Adrenal gland (tissue), 5 donors: ENCODE data around the gene ZC2HC1B.

Source experiments
- POLR2A ChIP-seq, 2 donors: fragments of 450-650 bp; IDR thresholded peaks; one replicate each; pipeline ENCODE4 v1.6.1; 2017; ENCODE audit warnings: antibody characterized with exemption in 2 of 2, mild to moderate bottlenecking in 2 of 2, moderate library complexity in 1 of 2
- TF ChIP-seq, protein P1 (sequence below), 6 experiments: fragments of 450-650 bp in 4 of 6; fragments of 200-600 bp in 2 of 6; sonication (generic) in 1 of 6; IDR thresholded peaks; 1 replicate in 5 of 6; 2 replicates in 1 of 6; pipeline versions ENCODE4 v1.5.1 to v1.8.0; 2016 to 2021; ENCODE audit warnings: antibody characterized with exemption in 6 of 6, mild to moderate bottlenecking in 2 of 6, moderate library complexity in 1 of 6
- donor health status: DM: no; HTN: no; CAD: no.

DNA sequence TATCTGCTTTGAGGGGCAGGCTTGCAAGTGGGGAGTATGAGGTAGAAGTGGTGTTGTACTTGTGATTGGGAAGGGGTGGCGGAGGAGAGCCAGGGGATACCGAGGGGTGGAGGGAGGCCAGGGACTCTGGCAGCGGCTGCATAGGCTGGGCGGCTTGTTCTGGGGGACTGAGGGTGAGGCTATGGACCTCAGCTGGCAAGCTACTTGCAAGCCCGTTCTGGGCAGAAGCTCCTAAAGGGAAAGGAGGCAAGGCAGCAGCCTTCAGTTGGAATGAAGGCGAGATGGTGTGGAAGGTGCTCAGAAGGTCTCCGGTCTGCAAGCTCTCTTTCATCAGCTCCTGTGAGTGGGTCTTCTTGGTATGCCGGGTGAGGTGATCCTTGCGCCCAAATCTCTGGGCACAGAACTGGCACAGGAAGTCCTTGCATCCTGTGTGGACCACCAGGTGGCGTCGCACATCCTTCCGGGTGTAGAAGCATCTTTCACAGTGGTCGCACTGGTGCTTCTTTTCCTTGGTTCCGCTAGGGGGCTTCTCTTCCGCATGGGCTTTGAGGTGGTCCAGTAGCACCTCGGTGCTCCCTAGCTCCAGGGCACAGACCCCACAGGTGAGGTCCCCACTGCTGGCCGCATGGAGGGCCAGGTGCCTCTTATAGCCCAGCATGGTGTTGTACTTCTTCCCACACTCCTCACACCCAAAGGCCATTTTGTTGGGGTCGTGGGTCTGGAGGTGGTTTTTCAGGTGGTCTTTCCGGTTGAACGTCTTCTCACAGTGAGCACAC is 77.8 kb downstream of the ZC2HC1B start:
- TF ChIP-seq, protein P1, sequence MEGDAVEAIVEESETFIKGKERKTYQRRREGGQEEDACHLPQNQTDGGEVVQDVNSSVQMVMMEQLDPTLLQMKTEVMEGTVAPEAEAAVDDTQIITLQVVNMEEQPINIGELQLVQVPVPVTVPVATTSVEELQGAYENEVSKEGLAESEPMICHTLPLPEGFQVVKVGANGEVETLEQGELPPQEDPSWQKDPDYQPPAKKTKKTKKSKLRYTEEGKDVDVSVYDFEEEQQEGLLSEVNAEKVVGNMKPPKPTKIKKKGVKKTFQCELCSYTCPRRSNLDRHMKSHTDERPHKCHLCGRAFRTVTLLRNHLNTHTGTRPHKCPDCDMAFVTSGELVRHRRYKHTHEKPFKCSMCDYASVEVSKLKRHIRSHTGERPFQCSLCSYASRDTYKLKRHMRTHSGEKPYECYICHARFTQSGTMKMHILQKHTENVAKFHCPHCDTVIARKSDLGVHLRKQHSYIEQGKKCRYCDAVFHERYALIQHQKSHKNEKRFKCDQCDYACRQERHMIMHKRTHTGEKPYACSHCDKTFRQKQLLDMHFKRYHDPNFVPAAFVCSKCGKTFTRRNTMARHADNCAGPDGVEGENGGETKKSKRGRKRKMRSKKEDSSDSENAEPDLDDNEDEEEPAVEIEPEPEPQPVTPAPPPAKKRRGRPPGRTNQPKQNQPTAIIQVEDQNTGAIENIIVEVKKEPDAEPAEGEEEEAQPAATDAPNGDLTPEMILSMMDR (IDR thresholded peaks at IDR 0.05): peak; percentile 39 to 63 (median 53)
- no peak for TF ChIP-seq POLR2A (IDR thresholded peaks at IDR 0.05)
